Stimulated activated CD4-positive, alpha-beta T cell treated with anti-CD3 and anti-CD28 coated beads, Interleukin-12 subunit alpha, Interleukin-12 subunit beta, amount 100 ng/mL, for 4 hours (primary cell): ENCODE data around the gene MAP4K3.
"Not testable (repeated sequence)": the region's sequence is repeated elsewhere in the genome, so short reads cannot be mapped to it uniquely, and the experiment has no call there.

Experiments
- DNase-seq: peaks from one replicate; pipeline ENCODE4 v3.0.0-alpha.2; 2020

The MAP4K3 gene

DNA sequence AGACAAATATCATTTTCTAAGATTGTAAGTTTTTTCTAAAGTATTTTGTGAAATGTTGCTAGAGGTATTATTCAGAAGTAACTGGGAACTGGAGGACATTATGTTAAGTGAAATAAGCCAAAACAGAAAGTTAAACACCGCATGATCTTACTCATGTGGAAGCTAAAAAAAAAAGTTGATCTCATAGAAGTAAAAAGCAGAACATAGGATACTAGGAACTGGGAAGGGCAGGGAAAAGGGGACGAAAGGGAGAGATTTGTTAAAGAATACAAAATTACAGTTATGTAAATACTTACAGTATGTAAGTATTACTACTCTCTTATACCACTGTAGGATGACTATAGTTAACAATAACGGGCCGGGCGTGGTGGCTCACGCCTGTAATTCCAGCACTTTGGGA lies 146.7 kb downstream of the MAP4K3 start:
- no peak for DNase-seq

- no peak for DNase-seq
These were observed 147.5 kb downstream of the MAP4K3 start for GRCh38 chr2:39289609-39290008.

GRCh38 chr2:39283561-39283960 lies 153.5 kb downstream of the MAP4K3 start:
- DNase-seq = no peak

GRCh38 chr2:39281391-39281790 lies 155.7 kb downstream of the MAP4K3 start:
- DNase-seq = no peak

DNA sequence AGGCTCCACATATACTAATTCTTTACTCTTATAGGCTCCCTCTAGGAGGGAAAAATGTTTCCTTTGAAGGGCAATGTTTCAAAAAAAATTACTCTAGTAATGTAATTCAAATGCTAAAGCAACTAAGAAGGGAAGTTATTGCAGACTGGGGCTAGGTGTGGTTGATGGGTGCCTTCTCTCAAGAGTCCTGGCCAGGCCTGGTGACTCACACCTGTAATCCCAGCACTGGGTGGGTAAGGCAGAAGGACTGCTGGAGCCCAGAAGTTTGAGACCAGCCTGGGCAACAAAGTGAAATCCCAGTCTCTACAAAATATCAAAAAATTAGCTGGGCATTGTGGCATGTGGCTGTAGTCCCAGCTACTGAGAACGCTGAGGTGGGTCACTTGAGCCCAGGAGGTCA lies 162.1 kb downstream of the MAP4K3 start:
- no peak for DNase-seq

GRCh38 chr2:39269941-39270340 lies 167.1 kb downstream of the MAP4K3 start:
- no peak for DNase-seq

GRCh38 chr2:39266916-39267434 lies 170.1 kb downstream of the MAP4K3 start:
- DNase-seq = no peak

DNA sequence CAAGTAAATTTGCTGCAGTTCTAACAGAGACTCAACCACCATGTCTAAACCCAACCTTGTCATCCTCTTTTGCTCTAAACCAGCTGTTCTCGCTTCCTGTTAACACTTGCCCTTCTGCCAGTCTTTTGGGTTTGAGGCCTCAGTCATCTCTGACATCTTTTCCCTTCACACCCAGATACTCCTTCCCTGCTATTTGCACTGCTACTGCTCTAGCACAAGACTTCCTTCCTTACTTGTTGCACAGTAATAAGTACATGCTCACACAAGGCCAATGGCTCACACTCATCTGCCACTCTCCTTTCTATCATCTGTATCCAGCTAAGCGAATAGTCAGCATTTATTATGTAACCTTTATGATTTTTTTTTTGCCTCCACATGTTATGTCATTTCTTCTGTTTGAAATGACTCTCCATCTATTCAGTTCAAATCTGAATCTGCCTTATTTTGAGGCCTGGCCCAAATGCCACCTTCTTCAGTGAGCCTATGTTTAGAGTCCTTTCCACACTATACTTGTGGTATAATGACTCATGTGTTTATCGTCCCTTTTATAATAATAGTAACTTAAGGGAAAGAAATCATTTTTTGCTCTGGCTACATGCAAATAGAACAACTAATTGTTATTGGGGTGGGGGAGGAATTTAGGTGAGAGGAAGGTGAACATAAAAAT lies 170.8 kb downstream of the MAP4K3 start:
- no peak for DNase-seq

DNA sequence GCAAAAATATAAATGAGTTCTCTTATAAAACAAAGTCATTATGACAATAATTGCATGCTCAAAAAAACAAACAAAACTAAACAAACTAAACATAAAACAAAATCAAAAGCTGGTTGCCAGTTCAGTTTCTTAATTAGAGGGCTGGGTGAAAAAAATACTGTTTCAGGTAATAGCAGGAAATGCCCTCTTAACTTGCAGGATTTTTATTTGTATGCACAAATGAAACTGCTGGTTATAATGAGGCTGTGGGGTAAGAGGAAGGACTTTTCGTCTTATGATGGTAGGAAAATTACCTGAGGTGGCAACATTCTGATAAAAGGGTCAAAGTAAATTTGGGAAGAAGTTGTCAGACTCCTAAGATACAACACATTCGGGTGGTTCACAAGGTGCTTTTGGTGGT lies 171.8 kb downstream of the MAP4K3 start:
- no peak for DNase-seq

DNA sequence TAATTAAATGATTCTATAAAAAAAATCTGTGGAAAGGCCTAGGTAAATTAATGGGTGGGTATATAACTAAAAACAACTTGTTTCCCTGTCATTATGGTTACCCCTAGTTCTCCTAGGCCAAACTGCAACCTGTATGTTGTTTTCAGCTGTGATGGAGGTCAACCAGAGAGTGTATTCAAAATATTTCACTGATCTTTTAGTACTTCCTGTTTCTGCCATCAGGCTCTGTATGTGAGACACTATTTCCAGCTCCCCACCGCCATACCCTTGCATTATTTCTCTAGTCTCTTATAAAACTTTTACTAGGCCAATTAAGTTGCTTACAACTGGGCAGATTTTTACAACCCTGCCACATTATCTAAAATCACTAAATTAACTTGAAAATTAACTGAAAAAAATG lies 172.4 kb downstream of the MAP4K3 start:
- DNase-seq = no peak

DNA sequence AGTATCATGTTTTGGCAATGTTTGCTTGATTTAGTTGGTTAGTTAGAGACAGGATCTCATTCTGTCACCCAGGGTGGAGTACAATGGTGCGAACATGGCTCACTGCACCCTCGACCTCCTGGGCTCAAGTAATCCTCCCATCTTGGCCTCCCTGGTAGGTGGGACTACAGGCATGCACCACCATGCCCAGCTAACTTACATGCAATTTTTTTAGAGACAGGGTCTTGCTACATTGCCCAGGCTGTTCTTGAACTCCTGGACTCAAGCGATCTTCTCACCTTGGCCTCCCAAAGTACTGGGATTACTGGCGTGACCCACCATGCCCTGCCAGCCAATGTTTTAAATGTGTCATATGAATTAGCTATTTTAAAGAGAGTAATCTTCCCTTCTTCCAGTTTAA lies 177.0 kb downstream of the MAP4K3 start:
- no peak for DNase-seq

DNA sequence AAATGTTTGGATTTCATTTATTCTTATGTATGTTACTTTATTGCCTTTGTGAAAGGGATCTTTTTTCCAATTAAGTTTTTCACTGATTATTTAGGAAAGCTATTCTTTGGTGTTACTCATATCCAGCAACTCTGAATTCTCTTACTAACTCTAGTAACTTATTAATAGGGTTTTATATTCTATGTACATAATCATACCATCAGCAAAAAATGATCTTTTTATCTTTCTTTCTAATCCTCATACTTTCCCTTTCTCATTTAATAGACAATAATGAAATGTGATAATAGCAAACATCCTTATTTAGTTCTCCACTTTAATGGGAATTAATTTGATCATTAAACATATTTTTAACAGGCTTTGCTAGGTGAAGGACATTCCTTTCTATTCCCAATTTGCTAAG lies 181.0 kb downstream of the MAP4K3 start:
- no peak for DNase-seq

GRCh38 chr2:39252888-39253518 lies 184.1 kb downstream of the MAP4K3 start:
- no peak for DNase-seq

DNA sequence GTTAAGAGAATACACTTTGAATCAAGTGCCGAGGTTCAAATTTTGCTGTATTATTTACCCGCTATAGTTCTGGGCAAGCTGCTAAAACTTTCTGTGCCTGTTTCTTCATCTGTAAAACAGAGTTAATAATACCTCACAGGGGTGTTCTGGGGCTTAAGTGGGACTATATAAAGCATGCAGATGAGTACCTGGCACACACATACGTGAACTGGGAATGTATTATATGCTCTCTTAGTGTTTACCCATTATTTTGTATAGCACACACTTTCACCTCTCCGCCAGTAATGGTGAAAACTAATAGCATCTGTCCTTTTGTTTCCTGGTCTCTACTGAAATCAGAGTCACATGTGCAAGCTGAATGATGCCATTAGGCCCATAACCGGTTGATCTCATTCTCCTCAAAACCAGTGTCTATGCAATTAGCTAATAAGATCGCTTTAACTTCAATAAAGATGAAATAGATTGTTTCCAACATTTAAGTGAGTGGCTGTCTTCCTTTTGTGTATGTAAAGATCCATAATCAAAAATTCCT lies 189.5 kb downstream of the MAP4K3 start:
- no peak for DNase-seq

GRCh38 chr2:39246382-39246980 lies 190.6 kb downstream of the MAP4K3 start:
- no peak for DNase-seq

GRCh38 chr2:39244963-39245625 lies 192.0 kb downstream of the MAP4K3 start:
- not testable (repeated sequence) for DNase-seq

DNA sequence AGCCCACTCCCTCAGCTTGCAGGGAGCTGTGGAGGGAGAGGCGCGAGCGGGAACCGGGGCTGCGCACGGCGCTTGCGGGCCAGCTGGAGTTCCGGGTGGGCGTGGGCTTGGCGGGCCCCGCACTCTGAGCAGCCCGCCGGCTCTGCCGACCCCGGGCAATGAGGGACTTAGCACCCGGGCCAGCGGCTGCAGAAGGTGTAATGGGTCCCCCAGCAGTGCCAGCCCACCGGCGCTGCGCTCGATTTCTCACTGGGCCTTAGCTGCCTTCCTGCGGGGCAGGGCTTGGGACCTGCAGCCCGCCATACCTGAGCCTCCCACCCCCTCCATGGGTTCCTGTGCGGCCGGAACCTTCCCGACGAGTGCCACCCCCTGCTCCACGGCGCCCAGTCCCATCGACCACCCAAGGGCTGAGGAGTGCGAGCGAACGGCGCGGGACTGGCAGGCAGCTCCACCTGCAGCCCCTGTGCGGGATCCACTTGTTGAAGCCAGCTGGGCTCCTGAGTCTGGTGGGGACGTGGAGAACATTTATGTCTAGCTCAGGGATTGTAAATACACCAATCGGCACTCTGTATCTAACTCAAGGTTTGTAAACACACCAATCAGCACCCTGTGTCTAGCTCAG lies 192.7 kb downstream of the MAP4K3 start:
- DNase-seq = not testable (repeated sequence)

GRCh38 chr2:39243469-39244123 lies 193.5 kb downstream of the MAP4K3 start, which contains the start of gene CDKL4:
Gene CDKL4, minus strand, starts transcription at chr2:39243970.
- DNase-seq = no peak

DNA sequence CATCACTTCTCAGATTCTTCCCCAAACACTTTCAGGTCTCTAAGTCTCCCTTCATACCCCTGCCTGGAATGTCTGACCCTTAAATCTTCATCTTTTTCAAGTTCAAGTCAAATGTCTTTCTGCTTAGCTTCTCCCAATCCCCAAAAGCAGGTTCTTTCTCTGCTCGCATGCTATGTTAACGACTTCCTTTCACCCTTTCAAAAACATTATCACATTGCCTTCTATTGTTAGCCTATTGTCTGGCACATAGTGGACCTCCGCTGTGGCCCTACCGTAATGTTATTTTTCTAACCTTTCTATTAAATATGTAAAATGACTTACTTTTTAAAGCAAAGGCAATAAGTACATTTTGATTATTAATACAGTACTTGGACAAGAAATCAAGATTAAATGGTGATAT lies 195.5 kb downstream of the MAP4K3 start:
- DNase-seq = no peak

GRCh38 chr2:39240758-39241157 lies 196.3 kb downstream of the MAP4K3 start:
- DNase-seq = no peak

GRCh38 chr2:39234754-39235153 lies 202.3 kb downstream of the MAP4K3 start:
- DNase-seq = no peak

DNA sequence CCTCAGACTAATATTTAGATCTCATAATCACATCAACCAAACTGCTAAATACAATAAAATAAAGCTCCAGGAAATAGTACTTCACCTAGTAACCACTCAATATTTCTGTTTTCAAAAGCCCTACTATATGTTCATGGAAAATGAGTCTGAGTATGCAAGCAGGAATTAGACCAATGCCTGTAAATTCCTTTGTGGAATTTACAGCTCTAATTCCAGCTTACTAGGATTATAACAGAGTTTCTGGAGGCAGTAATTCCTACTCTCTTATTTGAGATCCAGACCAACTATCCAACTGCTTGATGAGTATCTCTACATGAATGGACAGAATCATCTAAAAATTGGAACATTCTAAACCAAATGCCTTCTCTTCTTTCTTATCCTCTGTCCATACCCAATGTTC lies 204.9 kb downstream of the MAP4K3 start:
- no peak for DNase-seq
